PC-3 (cell line): Measurements from ENCODE around the gene SCYL1. TPM values are rescaled to one million over a fixed set of nuclear protein-coding genes. Genes with fewer than 3 reads are reported as not detected.

Experiments used
- ATAC-seq: fragments of 200-7000 bp; cut with Tn5 transposase; 2 replicates; pipeline ENCODE4 v1.9.1; 2020; ENCODE audit warnings: mild to moderate bottlenecking, moderate library complexity
- BruUV-seq: library from RNA; stranded (reverse); fragments of 400-500 nt; replicated peaks from 2 replicates; lab custom pipeline; 2021; lab: Mats Ljungman, UMichigan
- CTCF ChIA-PET: fragments of 300-600 bp; sonication (Branson Sonifier 250); formaldehyde crosslinking; loops from one replicate; lab custom pipeline; 2022; ENCODE audit warnings: antibody characterized with exemption; lab: Charles Lee
- POLR2A ChIA-PET: fragments of 300-600 bp; sonication (Branson Sonifier 250); formaldehyde crosslinking; loops from one replicate; lab custom pipeline; 2022; ENCODE audit warnings: antibody characterized with exemption; ENCODE audit not compliant: unreplicated experiment; lab: Charles Lee
- DNase-seq: peaks from one replicate; pipeline ENCODE4 v3.0.0-alpha.2; 2015
- H2AFZ ChIP-seq: fragments of 300-600 bp; sonication (generic); 2 replicates; pipeline ENCODE4 v1.6.0; 2016; ENCODE audit warnings: antibody characterized with exemption, low read length
- H3F3A ChIP-seq: fragments of 300-600 bp; sonication (generic); one replicate; pipeline ENCODE4 v1.6.0; 2017; ENCODE audit warnings: antibody characterized with exemption, low read length, control low read depth, mild to moderate bottlenecking; ENCODE audit not compliant: unreplicated experiment
- H3K27ac ChIP-seq: fragments of 300-600 bp; sonication (generic); 2 replicates; pipeline ENCODE4 v1.5.1; 2016; ENCODE audit warnings: mild to moderate bottlenecking, low read length
- H3K27me3 ChIP-seq: fragments of 300-600 bp; sonication (generic); 2 replicates; pipeline ENCODE4 v1.6.1; 2016; ENCODE audit warnings: low read length, mixed read lengths
- H3K36me3 ChIP-seq: fragments of 300-600 bp; sonication (generic); 2 replicates; pipeline ENCODE4 v1.6.1; 2016; ENCODE audit warnings: low read depth, mixed run types, low read length, mixed read lengths
- H3K4me1 ChIP-seq: fragments of 300-600 bp; sonication (generic); 2 replicates; pipeline ENCODE4 v1.5.1; 2016; ENCODE audit warnings: low read length; ENCODE audit not compliant: insufficient read depth
- H3K4me2 ChIP-seq: fragments of 300-600 bp; sonication (generic); 2 replicates; pipeline ENCODE4 v1.6.0; 2016; ENCODE audit warnings: low read length
- H3K4me3 ChIP-seq: fragments of 300-600 bp; sonication (generic); 2 replicates; pipeline ENCODE4 v1.5.1; 2016; ENCODE audit warnings: mild to moderate bottlenecking, low read length, mixed read lengths
- H3K79me2 ChIP-seq: fragments of 300-600 bp; sonication (generic); 2 replicates; pipeline ENCODE4 v1.6.1; 2017; ENCODE audit warnings: low read length, mixed read lengths
- H3K9ac ChIP-seq: fragments of 300-600 bp; sonication (generic); 2 replicates; pipeline ENCODE4 v1.6.0; 2016; ENCODE audit warnings: mild to moderate bottlenecking, low read length
- H3K9me2 ChIP-seq: fragments of 300-600 bp; sonication (generic); replicated peaks from 2 replicates; pipeline ENCODE4 v1.6.1; 2016; ENCODE audit warnings: mixed run types, low read length, mixed read lengths
- H3K9me3 ChIP-seq: fragments of 300-600 bp; sonication (generic); 2 replicates; pipeline ENCODE4 v1.6.1; 2016; ENCODE audit warnings: low read length, mixed read lengths
- H4K20me1 ChIP-seq: fragments of 300-600 bp; sonication (generic); 2 replicates; pipeline ENCODE4 v1.6.1; 2016; ENCODE audit warnings: low read length, mixed read lengths
- CTCF ChIP-seq: fragments of 300-600 bp; sonication (generic); conservative IDR thresholded peaks from 2 replicates; pipeline ENCODE4 v1.5.1; 2017; ENCODE audit warnings: antibody characterized with exemption, low read depth, mild to moderate bottlenecking, low read length
- EZH2 ChIP-seq: fragments of 300-600 bp; sonication (generic); IDR thresholded peaks from one replicate; pipeline ENCODE4 v1.6.1; 2017; ENCODE audit warnings: antibody characterized with exemption, mild to moderate bottlenecking, low read length; ENCODE audit not compliant: unreplicated experiment
- EZH2phosphoT487 ChIP-seq: fragments of 300-600 bp; sonication (generic); IDR thresholded peaks from 2 replicates; pipeline ENCODE4 v1.6.1; 2018; ENCODE audit warnings: mild to moderate bottlenecking, antibody characterized with exemption, low read length, borderline replicate concordance
- intact Hi-C: fragments of 100-400 bp; cut with micrococcal nuclease; formaldehyde crosslinking; loops from 2 replicates; pipeline ENCODE4 v1.9.0; 2023
- total RNA-seq: library from RNA; depleted of rRNA; stranded (reverse); fragments of >200 nt; gene quantifications from 2 replicates; pipeline ENCODE4 v1.2.3, GENCODE V29; 2014

SCYL1 gene
- total RNA-seq, 1 experiment from 2014 or later = 201 TPM

- Histone ChIP-seq H3K27me3 (no peaks in the 10 kb centered on the region), H3K79me2 (0 out of 2 replicates have a peak, but pooled peaks cover 5% of the 10 kb centered on the region), H2AFZ (peak overlapping the region; percentile 84), H3K4me2 (peak overlapping the region; percentile 95), H3F3A (no peaks in the 10 kb centered on the region), H3K4me1 (peaks cover 19% of the 10 kb centered on the region), H3K36me3 (peaks cover 15% of the 10 kb centered on the region; the same call in 1 of the 2 replicates), H3K27ac (peak overlapping the region; percentile 69), H3K9me2 (no peaks in the 10 kb centered on the region), H3K4me3 (peak overlapping the region; percentile 81), H3K9me3 (no peaks in the 10 kb centered on the region), H3K9ac (peak overlapping the region; percentile 75), H4K20me1 (no peaks in the 10 kb centered on the region)
- POLR2A ChIA-PET = interaction anchor here (1.6 kb wide), 1 partner anchor 31 kb away, joined by 7 read pairs; the partner anchor contains the start of gene ZNRD2
- intact Hi-C loops = loop anchor here (1.0 to 10.0 kb wide), 2 partner anchors 30 to 75 kb away; partner anchors contain the start of genes MAP3K11, PCNX3 and ZNRD2
- ATAC-seq (peak; percentile 65), DNase-seq (peak; percentile 81)
- CTCF ChIA-PET = interaction anchor here (0.7 to 2.7 kb wide), 4 partner anchors 12 to 56 kb away, joined by 5 to 25 read pairs (median 14); partner anchors contain the start of genes FAM89B, KCNK7 and ZNRD2
- BruUV-seq = no TSS peak
- TF ChIP-seq EZH2phosphoT487 (no peak), CTCF (no peak; the same call in 1 of the 2 replicates)
Observed at GRCh38 chr11:65539744-65540289, 14.9 kb downstream of the SCYL1 start.

- H3F3A ChIP-seq = no peaks in the 10 kb centered on the region
- 0 out of 2 replicates have a peak, but pooled peaks cover 5% of the 10 kb centered on the region for H3K79me2 ChIP-seq
- H3K9me3 ChIP-seq = no peaks in the 10 kb centered on the region
- POLR2A ChIA-PET = interaction anchor here (0.5 to 1.6 kb wide), 2 partner anchors 30 to 319 kb away, joined by 3 to 7 read pairs; partner anchors contain the start of gene ZNRD2
- DNase-seq = peak; percentile 91
- peak overlapping the region; percentile 84 for H2AFZ ChIP-seq
- H3K27ac ChIP-seq = peak overlapping the region; percentile 69
- peak overlapping the region; percentile 75 for H3K9ac ChIP-seq
- H3K4me2 ChIP-seq = peak overlapping the region; percentile 95
- peaks cover 15% of the 10 kb centered on the region; the same call in 1 of the 2 replicates for H3K36me3 ChIP-seq
- H3K4me1 ChIP-seq = peaks cover 19% of the 10 kb centered on the region
- CTCF ChIA-PET = interaction anchor here (0.7 to 2.7 kb wide), 7 partner anchors 11 to 55 kb away, joined by 3 to 25 read pairs (median 7); partner anchors contain the start of genes FAM89B, KCNK7 and ZNRD2
- peak overlapping the region; percentile 81 for H3K4me3 ChIP-seq
- no peaks in the 10 kb centered on the region for H3K9me2 ChIP-seq
- no peak for TF ChIP-seq EZH2phosphoT487
- peak; percentile 92 for TF ChIP-seq CTCF
- TF ChIP-seq EZH2 = no peak
- no peaks in the 10 kb centered on the region for H4K20me1 ChIP-seq
- ATAC-seq = peak; percentile 69
- TSS peak; percentile 24 for BruUV-seq
- intact Hi-C loops = loop anchor here (1.0 to 10.0 kb wide), 2 partner anchors 30 to 74 kb away; partner anchors contain the start of genes MAP3K11, PCNX3 and ZNRD2
- H3K27me3 ChIP-seq = no peaks in the 10 kb centered on the region
Observed at GRCh38 chr11:65540290-65541092, 15.6 kb downstream of the SCYL1 start.
